Activated naive CD8-positive, alpha-beta T cell treated with anti-CD3 and anti-CD28 coated beads, Interleukin-2, amount 10 ng/mL, durations not matched to agents 7 days and 5 days (primary cell): ENCODE results near the gene SUPT20H. TPM values are rescaled to one million over a fixed set of nuclear protein-coding genes. Genes with fewer than 3 reads are reported as not detected.
"Not testable (repeated sequence)": the region's sequence is repeated elsewhere in the genome, so short reads cannot be mapped to it uniquely, and the experiment has no call there.

Experiments used
- ATAC-seq: fragments of 150-1000 bp; cut with Tn5 transposase; one replicate; pipeline ENCODE4 v1.10.0; 2021; ENCODE audit warnings: low read depth, moderate library complexity
- POLR2A ChIA-PET: fragments of 350-600 bp; sonication (Branson Sonifier 250); formaldehyde crosslinking; loops from one replicate; lab custom pipeline; 2021; ENCODE audit warnings: antibody characterized with exemption; lab: Charles Lee
- DNase-seq: peaks from one replicate; pipeline ENCODE4 v3.0.0; 2021
- H3K27ac Mint-ChIP-seq: one replicate; pipeline ENCODE4 v1.8.0; 2022; ENCODE audit warnings: mild to moderate bottlenecking, mixed read lengths
- H3K27me3 Mint-ChIP-seq: one replicate; pipeline ENCODE4 v1.8.0; 2022; ENCODE audit warnings: mild to moderate bottlenecking, moderate library complexity, mixed read lengths
- H3K36me3 Mint-ChIP-seq: one replicate; pipeline ENCODE4 v1.8.0; 2021; ENCODE audit warnings: mild to moderate bottlenecking, mixed read lengths
- H3K4me1 Mint-ChIP-seq: one replicate; pipeline ENCODE4 v1.8.0; 2021; ENCODE audit warnings: mixed read lengths
- H3K4me3 Mint-ChIP-seq: one replicate; pipeline ENCODE4 v1.8.0; 2022; ENCODE audit warnings: mild to moderate bottlenecking, moderate library complexity, mixed read lengths
- H3K9me3 Mint-ChIP-seq: one replicate; pipeline ENCODE4 v1.8.0; 2021; ENCODE audit warnings: mixed read lengths
- total RNA-seq, 2 experiments: library from RNA; stranded (reverse); gene quantifications; one replicate each; pipeline ENCODE4 v1.2.3, GENCODE V29; 2021

SUPT20H gene
- total RNA-seq, 2 experiments from 2014 or later: 79.6 to 88.4 TPM

DNA sequence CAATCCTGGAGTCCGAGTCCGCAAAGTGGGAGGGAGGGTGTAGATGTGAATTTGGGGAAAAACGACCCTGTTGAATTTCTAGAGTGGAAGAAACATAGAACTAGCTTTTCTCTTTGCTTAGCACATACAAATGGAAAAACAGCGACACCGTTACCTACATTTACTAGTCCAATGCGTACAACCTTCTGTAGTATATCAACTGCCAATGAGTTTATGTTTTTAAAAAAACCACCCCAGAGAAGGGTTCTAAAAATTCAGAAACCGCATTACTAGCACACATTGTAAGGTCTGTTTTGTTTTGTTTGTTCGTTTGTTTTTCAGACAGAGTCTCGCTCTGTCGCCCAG lies 332 bp upstream of the SUPT20H start:
- H3K36me3 Mint-ChIP-seq: peaks cover 20% of the 10 kb centered on the region
- H3K9me3 Mint-ChIP-seq: no peaks in the 10 kb centered on the region
- DNase-seq (no peak), ATAC-seq (peak; percentile 19)
- H3K27me3 Mint-ChIP-seq: peaks cover 7% of the 10 kb centered on the region
- peak overlapping the region; percentile 98 for H3K4me3 Mint-ChIP-seq
- H3K4me1 Mint-ChIP-seq: peaks cover 12% of the 10 kb centered on the region
- POLR2A ChIA-PET: interaction anchor here (2.0 kb wide), 1 partner anchor 59 kb away, joined by 13 read pairs; the partner anchor contains the start of gene EXOSC8
- peak overlapping the region; percentile 97 for H3K27ac Mint-ChIP-seq

DNA sequence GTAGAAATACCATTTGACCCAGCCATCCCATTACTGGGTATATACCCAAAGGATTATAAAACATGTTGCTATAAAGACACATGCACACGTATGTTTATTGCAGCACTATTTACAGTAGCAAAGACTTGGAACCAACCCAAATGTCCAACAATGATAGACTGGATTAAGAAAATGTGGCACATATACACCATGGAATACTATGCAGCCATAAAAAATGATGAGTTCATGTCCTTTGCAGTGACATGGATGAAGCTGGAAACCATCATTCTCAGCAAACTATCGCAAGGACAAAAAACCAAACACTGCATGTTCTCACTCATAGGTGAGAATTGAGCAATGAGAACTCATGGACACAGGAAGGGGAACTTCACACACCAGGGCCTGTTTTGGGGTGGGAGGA lies 3.3 kb downstream of the SUPT20H start:
- H3K27ac Mint-ChIP-seq, H3K4me3 Mint-ChIP-seq, DNase-seq, H3K27me3 Mint-ChIP-seq, POLR2A ChIA-PET, ATAC-seq, H3K9me3 Mint-ChIP-seq: not testable (repeated sequence)
- peaks cover 26% of the 10 kb centered on the region for H3K4me1 Mint-ChIP-seq
- peaks cover 43% of the 10 kb centered on the region for H3K36me3 Mint-ChIP-seq

DNA sequence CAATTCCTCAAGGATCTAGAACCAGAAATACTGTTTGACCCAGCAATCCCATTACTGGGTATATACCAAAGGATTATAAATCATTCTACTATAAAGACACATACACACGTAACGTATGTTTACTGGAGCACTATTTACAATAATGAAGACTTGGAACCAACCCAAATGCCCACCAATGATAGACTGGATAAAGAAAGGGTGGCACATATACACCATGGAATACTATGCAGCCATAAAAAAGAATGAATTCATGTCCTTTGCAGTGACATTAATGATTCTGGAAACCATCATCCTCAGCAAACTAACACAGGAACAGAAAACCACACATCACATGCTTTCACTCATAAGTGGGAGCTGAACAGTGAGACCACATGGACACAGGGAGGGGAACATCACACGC lies 6.4 kb downstream of the SUPT20H start:
- ATAC-seq, POLR2A ChIA-PET, H3K27ac Mint-ChIP-seq, DNase-seq, H3K4me3 Mint-ChIP-seq, H3K27me3 Mint-ChIP-seq, H3K9me3 Mint-ChIP-seq: not testable (repeated sequence)
- H3K36me3 Mint-ChIP-seq: peaks cover 43% of the 10 kb centered on the region
- peaks cover 25% of the 10 kb centered on the region for H3K4me1 Mint-ChIP-seq

DNA sequence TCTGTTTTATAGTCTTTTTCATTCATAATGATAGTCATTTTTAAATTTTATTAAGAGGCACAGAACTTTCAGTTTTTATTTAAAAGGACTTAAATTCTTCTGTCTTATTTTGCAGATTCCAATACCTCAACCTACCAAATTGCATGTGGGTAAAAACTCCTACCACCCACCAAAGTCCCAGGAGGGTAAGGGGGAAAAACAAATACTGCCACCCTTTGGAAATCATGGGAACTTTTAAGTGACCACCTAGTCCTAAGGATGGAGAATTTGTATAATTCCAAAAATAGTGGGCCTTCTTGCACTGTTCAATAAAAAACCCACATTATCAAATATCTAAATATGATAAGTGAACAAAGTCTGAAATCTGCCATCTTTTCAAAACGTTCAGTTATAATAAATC lies 9.7 kb downstream of the SUPT20H start:
- ATAC-seq: no peak
- POLR2A ChIA-PET: no interaction called here
- H3K4me1 Mint-ChIP-seq: peaks cover 17% of the 10 kb centered on the region
- peaks cover 2% of the 10 kb centered on the region for H3K9me3 Mint-ChIP-seq
- H3K4me3 Mint-ChIP-seq: no peak overlapping the region
- DNase-seq: no peak
- H3K36me3 Mint-ChIP-seq: peaks cover 29% of the 10 kb centered on the region
- H3K27me3 Mint-ChIP-seq: no peaks in the 10 kb centered on the region
- no peak overlapping the region for H3K27ac Mint-ChIP-seq

DNA sequence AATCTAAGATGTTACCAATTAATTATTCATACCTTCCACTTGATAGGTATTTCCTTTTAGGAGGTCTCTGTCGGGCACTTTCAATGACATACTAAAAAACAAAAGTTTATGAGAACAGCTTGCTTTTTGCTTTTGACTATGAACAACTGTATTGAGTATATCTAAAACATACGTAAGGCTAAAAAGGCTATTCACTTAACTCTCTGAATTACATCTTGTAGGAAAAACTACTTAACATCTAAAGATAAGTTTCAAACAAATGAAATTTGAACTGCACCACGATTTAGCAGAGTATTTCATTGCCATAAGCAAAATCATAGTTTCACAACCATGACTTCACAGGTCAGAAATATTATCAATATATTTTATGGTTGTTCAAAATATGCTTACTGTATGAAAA lies 11.6 kb downstream of the SUPT20H start:
- ATAC-seq (no peak), DNase-seq (no peak)
- H3K27me3 Mint-ChIP-seq: no peaks in the 10 kb centered on the region
- H3K36me3 Mint-ChIP-seq: peaks cover 22% of the 10 kb centered on the region
- H3K9me3 Mint-ChIP-seq: no peaks in the 10 kb centered on the region
- POLR2A ChIA-PET: interaction anchor here (0.6 kb wide), 1 partner anchor 48 kb away, joined by 3 read pairs; no protein-coding TSS in a partner anchor
- peaks cover 13% of the 10 kb centered on the region for H3K4me1 Mint-ChIP-seq
- no peak overlapping the region for H3K4me3 Mint-ChIP-seq
- no peak overlapping the region for H3K27ac Mint-ChIP-seq

DNA sequence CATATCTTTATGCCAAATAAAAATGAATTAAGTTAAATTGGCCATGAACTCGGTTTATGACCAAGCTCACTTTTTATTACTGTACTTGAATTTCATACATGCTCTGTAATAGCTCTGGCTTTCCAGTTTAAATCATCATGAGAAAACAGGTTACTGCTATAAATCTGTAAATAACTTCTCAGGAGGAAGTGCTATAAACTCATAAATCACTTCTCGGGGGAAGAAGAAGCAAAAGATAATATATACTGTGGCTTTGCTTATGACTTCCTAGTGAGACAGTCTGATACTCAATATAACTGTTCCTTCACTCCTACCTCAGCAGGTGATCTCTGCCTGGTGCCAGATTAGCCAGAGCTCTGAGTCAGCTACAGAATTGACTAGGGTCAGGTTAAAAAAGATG lies 12.5 kb downstream of the SUPT20H start:
- POLR2A ChIA-PET: interaction anchor here (0.6 kb wide), 1 partner anchor 47 kb away, joined by 3 read pairs; no protein-coding TSS in a partner anchor
- H3K9me3 Mint-ChIP-seq: no peaks in the 10 kb centered on the region
- DNase-seq (no peak), ATAC-seq (no peak)
- no peak overlapping the region for H3K4me3 Mint-ChIP-seq
- peaks cover 20% of the 10 kb centered on the region for H3K36me3 Mint-ChIP-seq
- no peak overlapping the region for H3K27ac Mint-ChIP-seq
- peaks cover 8% of the 10 kb centered on the region for H3K4me1 Mint-ChIP-seq
- no peaks in the 10 kb centered on the region for H3K27me3 Mint-ChIP-seq

DNA sequence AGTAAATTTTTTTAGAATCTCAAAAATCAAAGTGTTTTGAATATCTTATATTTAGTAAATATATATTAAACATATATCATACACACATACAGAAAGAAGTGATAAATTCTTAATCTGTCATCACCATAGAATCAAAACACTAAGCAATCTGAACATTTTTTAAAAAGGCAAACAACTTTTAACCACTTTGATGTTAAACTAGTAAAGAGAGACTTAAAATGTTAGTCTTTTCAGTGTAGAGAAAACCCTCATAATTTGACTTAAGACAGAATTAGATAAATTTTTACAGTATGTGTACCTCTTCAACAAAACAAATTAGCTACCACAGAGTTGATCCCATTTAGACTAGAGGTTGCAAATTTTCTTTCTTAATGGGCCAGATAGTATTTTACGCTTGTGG lies 13.4 kb downstream of the SUPT20H start:
- ATAC-seq (no peak), DNase-seq (no peak)
- H3K4me3 Mint-ChIP-seq: no peak overlapping the region
- H3K4me1 Mint-ChIP-seq: peaks cover 4% of the 10 kb centered on the region
- no peaks in the 10 kb centered on the region for H3K9me3 Mint-ChIP-seq
- H3K27ac Mint-ChIP-seq: no peak overlapping the region
- POLR2A ChIA-PET: no interaction called here
- H3K36me3 Mint-ChIP-seq: peaks cover 21% of the 10 kb centered on the region
- H3K27me3 Mint-ChIP-seq: no peaks in the 10 kb centered on the region

DNA sequence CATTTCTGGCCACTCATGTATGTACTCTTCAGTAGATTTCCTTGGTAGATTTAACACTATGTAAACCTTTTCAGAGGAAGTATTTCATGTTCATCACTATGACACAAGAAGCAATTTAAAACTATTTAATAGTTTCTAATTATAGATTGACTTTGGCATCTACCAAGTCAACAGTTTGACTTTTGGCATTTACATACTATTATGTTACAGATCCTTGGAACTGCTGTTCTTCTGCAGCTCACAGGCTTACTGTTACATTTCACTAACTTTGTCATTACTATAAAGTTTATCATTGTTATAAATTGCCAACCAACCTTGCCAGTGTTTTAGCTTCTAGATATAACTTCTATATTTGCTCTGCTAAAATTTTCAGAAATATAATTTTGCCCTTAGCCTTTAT lies 18.7 kb downstream of the SUPT20H start:
- no peak for DNase-seq
- Mint-ChIP-seq H3K4me3 (no peak overlapping the region), H3K36me3 (peaks cover 31% of the 10 kb centered on the region), H3K9me3 (no peaks in the 10 kb centered on the region), H3K27me3 (no peaks in the 10 kb centered on the region), H3K27ac (no peak overlapping the region), H3K4me1 (peaks cover 1% of the 10 kb centered on the region)
- POLR2A ChIA-PET: no interaction called here
- no peak for ATAC-seq

DNA sequence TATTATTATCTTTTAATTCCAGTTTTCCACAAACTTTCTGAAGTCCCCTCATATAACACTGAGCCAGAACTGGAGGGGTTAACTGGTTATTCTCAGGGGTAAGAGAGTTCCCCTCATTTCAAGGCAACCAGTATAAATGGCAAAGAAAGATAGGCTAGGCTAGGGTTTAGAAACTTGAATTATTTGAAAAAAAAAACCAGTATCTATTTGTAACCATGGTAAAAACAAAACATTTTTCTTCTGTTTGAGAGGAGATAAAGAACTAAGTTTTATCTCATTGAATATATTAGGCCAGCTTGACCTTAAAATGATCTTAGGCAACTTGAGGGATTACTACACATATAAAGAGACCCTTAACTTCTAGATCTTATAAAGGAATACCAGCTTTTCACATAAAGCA lies 19.6 kb downstream of the SUPT20H start:
- Mint-ChIP-seq H3K27me3 (no peaks in the 10 kb centered on the region), H3K36me3 (peaks cover 36% of the 10 kb centered on the region), H3K9me3 (no peaks in the 10 kb centered on the region), H3K27ac (no peak overlapping the region), H3K4me3 (no peak overlapping the region), H3K4me1 (peaks cover 1% of the 10 kb centered on the region)
- POLR2A ChIA-PET: no interaction called here
- no peak for DNase-seq
- ATAC-seq: no peak

DNA sequence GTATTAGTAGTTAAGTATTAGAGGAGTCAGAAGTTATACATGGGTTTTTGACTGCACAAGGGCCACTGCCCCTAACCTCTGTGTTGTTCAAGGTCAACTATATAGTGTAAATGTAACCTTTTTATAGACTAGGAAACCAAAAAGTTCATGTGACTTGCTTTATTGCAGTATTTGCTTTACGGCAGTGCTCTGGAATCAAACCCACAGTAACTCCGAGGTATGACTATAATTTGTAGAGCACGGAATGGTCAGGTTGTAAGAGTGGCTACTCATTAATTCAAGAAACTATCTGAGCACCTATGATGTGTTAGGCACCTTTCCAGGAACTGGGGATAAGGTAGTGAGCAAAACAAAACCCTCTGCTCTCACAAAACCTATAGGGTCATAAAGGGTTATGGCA lies 22.2 kb downstream of the SUPT20H start:
- no peaks in the 10 kb centered on the region for H3K9me3 Mint-ChIP-seq
- POLR2A ChIA-PET: no interaction called here
- H3K36me3 Mint-ChIP-seq: peaks cover 35% of the 10 kb centered on the region
- H3K27ac Mint-ChIP-seq: no peak overlapping the region
- ATAC-seq (no peak), DNase-seq (no peak)
- no peaks in the 10 kb centered on the region for H3K27me3 Mint-ChIP-seq
- peaks cover 1% of the 10 kb centered on the region for H3K4me1 Mint-ChIP-seq
- H3K4me3 Mint-ChIP-seq: no peak overlapping the region

DNA sequence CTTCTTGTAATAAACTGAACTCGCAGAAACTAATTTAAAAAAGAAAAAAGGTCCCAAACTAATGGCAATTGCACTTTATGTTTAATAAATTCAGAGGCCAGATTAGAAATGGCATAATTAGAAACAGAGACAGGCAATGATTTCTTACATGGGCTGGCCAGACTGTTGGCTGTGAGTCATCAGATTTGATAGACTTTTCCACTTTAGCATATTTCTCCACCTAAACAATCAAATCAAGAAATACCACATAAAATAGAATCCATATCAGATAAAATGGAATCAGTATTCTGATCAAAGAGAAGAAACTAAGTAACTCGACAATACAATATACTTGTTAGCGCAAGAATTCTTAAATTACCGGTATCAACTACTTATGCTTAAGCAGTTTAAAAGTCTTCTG lies 29.9 kb downstream of the SUPT20H start:
- POLR2A ChIA-PET: interaction anchor here (1.3 kb wide), 1 partner anchor 29 kb away, joined by 4 read pairs; the partner anchor contains the start of gene EXOSC8
- no peaks in the 10 kb centered on the region for H3K27me3 Mint-ChIP-seq
- no peaks in the 10 kb centered on the region for H3K9me3 Mint-ChIP-seq
- H3K4me1 Mint-ChIP-seq: no peaks in the 10 kb centered on the region
- no peak overlapping the region for H3K27ac Mint-ChIP-seq
- ATAC-seq (no peak), DNase-seq (no peak)
- peaks cover 22% of the 10 kb centered on the region for H3K36me3 Mint-ChIP-seq
- H3K4me3 Mint-ChIP-seq: no peak overlapping the region

DNA sequence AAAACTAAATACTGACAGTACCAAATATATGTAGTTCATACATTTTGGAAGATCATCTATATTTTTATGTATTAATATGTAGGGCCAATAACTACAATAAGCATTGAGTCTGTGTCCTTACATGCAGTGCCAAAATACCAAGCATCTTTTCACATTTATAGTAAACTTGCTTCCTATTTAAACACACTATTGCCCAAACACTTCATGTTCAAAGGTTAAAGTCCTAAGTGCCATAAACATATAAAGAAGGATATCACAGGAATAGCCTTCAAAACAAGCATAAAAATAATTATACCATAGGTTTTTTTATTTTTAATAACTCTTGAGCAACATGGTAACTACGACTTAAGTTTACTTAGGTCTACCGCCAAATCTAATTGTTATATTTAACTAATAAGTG lies 31.8 kb downstream of the SUPT20H start:
- DNase-seq: no peak

DNA sequence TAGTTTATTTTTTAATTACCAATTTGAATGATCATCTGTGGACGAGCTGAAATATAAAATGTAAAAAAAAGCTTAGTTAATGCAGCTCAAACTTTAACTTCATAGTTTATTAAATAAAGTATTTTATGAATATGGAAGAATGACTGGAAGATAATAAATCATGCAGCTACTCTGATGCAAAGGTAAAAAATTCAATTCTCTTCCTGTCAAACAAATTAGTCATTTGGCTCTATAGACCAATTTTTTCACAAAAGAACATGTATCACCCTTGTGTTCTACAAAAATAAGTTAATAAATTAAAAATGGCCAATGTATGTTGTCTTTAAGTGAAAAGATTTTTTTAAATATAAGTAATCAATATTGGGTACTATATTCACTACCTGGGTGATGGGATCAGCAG lies 32.7 kb downstream of the SUPT20H start:
- no peak overlapping the region for H3K4me3 Mint-ChIP-seq
- H3K36me3 Mint-ChIP-seq: peaks cover 17% of the 10 kb centered on the region
- H3K4me1 Mint-ChIP-seq: no peaks in the 10 kb centered on the region
- ATAC-seq (no peak), DNase-seq (no peak)
- H3K27me3 Mint-ChIP-seq: no peaks in the 10 kb centered on the region
- no peaks in the 10 kb centered on the region for H3K9me3 Mint-ChIP-seq
- H3K27ac Mint-ChIP-seq: no peak overlapping the region
- POLR2A ChIA-PET: no interaction called here

More for the DNA sequence above, 31.8 kb downstream of the SUPT20H start:
- POLR2A ChIA-PET: no interaction called here
- H3K36me3 Mint-ChIP-seq: peaks cover 19% of the 10 kb centered on the region
- ATAC-seq: no peak
- H3K27me3 Mint-ChIP-seq: no peaks in the 10 kb centered on the region
- H3K4me1 Mint-ChIP-seq: no peaks in the 10 kb centered on the region
- H3K9me3 Mint-ChIP-seq: no peaks in the 10 kb centered on the region
- H3K27ac Mint-ChIP-seq: no peak overlapping the region
- H3K4me3 Mint-ChIP-seq: no peak overlapping the region

DNA sequence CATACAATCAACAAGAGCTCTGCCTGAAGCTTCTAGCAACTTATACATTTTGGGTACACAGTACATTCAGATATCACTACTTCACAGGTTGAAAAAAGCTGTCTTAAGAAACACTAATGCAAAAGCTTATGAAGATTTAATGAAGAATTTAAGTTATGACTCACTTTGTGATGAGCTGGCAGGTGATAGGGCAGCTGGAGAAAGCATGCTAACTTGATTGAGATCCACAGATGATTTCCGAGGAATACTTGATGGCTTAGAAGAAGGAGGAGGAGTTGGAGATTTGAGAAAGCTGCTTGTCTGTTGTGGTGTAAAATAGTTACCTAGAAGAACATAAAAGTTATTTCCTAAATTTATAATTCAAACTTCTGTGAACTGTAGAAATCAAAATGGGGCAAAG lies 35.6 kb downstream of the SUPT20H start:
- no peak for ATAC-seq
- H3K9me3 Mint-ChIP-seq: no peaks in the 10 kb centered on the region
- H3K27me3 Mint-ChIP-seq: no peaks in the 10 kb centered on the region
- no peaks in the 10 kb centered on the region for H3K4me1 Mint-ChIP-seq
- no peak for DNase-seq
- H3K36me3 Mint-ChIP-seq: peaks cover 15% of the 10 kb centered on the region
- H3K27ac Mint-ChIP-seq: peak overlapping the region; percentile 9
- POLR2A ChIA-PET: interaction anchor here (0.5 kb wide), 1 partner anchor 43 kb away, joined by 3 read pairs; no protein-coding TSS in a partner anchor
- no peak overlapping the region for H3K4me3 Mint-ChIP-seq

DNA sequence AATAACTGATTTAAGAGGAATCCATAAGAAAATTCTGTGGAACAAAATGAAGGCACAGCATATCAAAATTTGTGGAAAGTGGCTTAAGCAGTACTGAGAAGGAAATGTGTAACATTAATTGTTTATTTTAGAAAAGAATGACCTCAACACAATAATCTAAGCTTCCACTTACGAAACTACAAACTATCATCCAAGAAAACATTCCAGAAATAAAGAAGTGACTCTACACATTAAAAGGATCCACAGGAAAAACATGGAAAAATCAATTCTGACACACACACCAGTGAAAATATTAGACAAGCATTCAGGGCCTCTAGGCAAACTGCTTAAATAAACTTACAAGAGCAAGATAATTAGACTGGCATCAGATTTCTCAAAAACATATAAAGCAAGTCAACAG lies 44.9 kb downstream of the SUPT20H start:
- Mint-ChIP-seq H3K4me1 (no peaks in the 10 kb centered on the region), H3K27me3 (no peaks in the 10 kb centered on the region), H3K4me3 (no peak overlapping the region), H3K36me3 (peaks cover 50% of the 10 kb centered on the region), H3K27ac (no peak overlapping the region), H3K9me3 (no peaks in the 10 kb centered on the region)
- POLR2A ChIA-PET: no interaction called here
- no peak for ATAC-seq
- DNase-seq: no peak
